GM20000 (cell line): ENCODE results near the gene CACNA1D.

Source experiments
- DNase-seq: peaks from one replicate; pipeline ENCODE4 v3.0.0; 2012; ENCODE audit warnings: low spot score
- CTCF ChIP-seq: IDR thresholded peaks from 2 replicates; pipeline ENCODE4 v1.5.1; 2012; ENCODE audit warnings: mild to moderate bottlenecking, control low read depth; ENCODE audit errors: extremely low read depth, missing control alignments

Gene CACNA1D

DNA sequence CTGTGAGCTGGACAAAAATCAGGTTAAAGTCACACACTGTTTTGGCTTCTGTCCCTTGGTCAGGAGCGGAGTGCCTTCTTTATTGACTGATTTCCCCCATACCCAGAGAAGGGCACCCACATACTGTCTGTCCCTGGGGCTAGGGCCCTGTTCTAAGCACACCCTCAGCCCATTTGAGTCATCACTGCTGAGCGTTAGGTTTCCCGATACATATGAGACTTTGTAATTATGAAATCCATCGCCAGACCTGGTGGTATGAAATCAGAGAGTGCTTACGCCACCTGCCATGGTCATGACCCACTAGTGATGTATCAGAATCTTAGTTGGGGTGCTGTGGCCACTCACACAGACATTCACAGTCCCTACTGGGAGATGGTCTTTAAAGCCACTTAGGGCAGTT, 255.0 kb downstream of the CACNA1D start:
- no peak for TF ChIP-seq CTCF
- no peak for DNase-seq

GRCh38 chr3:53750253-53751210, 256.1 kb downstream of the CACNA1D start:
- DNase-seq: peak; percentile 33
- TF ChIP-seq CTCF: no peak

DNA sequence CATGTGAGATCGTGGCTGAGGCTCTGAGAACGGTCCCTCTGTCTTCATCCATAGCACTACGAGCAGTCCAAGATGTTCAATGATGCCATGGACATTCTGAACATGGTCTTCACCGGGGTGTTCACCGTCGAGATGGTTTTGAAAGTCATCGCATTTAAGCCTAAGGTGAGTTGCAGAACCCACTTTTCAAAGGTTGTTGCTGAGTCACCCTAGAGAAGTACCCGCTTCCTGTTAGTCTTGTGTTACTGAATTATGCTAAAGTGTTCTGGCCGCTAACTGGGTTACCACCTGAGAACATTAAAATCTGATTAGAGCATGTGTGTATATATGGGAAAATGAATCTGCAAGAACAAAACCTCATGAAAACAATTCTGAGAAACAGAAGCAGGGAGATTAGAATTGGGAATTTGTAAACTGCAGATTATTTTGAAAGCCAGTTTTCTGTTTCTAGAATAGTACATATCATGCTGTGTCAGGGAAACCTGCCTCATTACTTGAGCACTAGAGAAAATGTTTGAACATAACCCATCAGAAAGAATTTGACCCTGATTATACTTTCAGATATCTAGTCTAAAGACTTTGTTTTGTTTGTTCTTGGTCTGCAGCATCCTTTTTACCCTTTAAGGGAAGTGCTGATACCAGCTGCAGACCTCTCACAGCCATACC, 259.2 kb downstream of the CACNA1D start:
- no peak for TF ChIP-seq CTCF
- DNase-seq: no peak

GRCh38 chr3:53754325-53754724, 259.9 kb downstream of the CACNA1D start:
- no peak for TF ChIP-seq CTCF
- no peak for DNase-seq

DNA sequence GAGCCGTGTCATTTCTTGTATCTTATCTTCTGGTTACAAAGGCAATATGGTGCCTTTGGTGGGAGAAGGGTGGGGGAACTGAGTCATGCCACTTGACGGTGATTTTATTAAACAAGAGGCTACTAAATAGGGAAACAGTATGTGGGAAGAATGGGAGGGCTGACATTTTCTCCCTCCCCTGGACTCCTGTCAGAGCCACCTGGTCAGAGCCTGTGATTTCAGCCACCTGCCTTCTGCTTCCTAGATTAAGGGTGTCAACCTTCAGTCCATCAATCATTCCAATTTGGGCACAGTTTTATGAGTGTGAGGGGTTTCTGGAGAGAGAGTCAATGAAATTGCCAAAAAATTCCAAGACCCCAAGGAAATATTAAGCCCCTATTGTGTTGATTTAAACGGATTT, 264.4 kb downstream of the CACNA1D start:
- TF ChIP-seq CTCF: no peak
- DNase-seq: no peak

GRCh38 chr3:53763353-53763752, 268.9 kb downstream of the CACNA1D start:
- no peak for DNase-seq
- no peak for TF ChIP-seq CTCF
